ENCODE results near the gene TINCR.

The TINCR gene

DNA sequence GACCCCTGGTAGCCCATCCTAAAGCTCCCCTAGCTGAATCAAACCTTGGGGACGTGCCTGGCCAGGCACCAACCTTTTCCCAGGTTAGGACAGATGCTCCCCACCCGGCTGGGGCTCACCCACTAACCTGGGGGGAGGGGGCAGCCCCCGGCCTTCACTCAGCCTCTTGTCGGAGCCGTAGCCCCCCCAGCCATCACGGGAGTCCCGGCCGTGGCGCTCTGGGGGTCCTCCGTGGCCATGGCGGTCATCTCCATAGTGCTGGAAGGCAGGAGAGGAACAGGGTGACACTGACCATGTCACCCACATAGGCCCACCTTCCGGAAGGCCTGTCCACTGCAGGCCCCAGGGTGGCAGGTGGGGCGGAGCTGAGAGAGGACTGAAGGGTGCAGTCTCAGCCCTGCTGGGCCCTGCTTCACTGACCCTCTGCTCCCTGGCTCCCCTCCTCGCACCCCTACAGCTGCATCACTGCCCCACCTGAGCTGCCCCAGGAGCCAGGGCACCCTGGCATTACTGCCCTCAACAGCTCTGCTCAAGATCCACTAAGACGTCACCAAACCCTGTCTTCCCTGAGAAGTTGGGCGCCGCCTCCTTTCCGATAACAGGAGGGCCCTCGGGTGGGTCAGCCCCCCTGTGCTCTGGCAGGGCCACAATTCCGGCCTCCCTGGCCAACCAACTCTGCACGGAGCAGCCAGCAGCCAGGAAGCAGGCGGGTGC lies 22.6 kb upstream of the TINCR start:
- TF ChIP-seq CTCF (IDR thresholded peaks at IDR 0.05; ENCODE audit: borderline replicate concordance, control extremely low read depth, extremely low read depth, insufficient read depth, missing control alignments), result no peak
- no peak for DNase-seq (ENCODE audit: low spot score)
- in situ Hi-C loops (cut with MboI; ENCODE audit: low sequenced_read_pairs, unreplicated experiment), result no loop called here

DNA sequence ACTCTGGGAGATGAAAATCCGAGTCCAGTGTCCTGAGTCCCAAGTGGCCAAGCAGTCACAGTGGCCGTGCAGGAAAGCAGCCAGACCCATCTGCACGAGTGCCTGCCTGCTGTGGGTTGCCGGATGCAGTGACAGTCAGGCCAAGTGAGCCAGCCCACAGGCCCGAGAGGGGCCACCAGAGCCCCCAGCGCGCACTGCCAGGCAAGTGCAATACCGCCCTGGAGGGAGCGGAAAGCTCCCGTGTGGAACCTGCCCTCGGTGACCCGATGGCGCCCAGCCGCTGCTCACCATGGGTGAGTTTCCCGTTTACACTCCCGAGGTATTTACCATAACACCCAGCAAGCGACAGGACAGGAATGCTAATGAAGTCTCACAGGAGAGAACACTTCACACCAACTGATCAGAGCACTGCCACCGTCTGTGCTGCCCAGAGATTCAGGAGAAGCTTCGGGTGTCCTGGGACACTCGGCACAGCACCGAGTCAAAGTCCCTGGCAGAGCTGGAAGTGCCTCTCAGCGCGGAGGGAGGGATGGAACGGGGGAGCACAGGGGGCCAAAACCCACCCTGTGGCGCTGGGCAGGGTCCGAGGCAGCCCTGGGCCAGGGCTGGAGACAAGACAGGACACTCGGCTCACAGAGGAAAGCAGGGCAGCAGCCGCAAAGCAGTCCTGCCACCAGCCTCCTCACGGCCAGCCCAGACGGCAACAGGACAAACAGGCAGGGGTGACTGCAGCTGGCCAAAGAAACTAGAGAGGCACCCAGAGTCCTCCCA lies 21.3 kb upstream of the TINCR start:
- in situ Hi-C loops (cut with MboI; ENCODE audit: low sequenced_read_pairs, unreplicated experiment), result no loop called here
- no peak for DNase-seq (ENCODE audit: low spot score)
- TF ChIP-seq CTCF (IDR thresholded peaks at IDR 0.05; ENCODE audit: borderline replicate concordance, control extremely low read depth, extremely low read depth, insufficient read depth, missing control alignments), result no peak

- in situ Hi-C loops (cut with MboI; ENCODE audit: low sequenced_read_pairs, unreplicated experiment), result no loop called here
- no peak for TF ChIP-seq CTCF (IDR thresholded peaks at IDR 0.05; ENCODE audit: borderline replicate concordance, control extremely low read depth, extremely low read depth, insufficient read depth, missing control alignments)
- no peak for DNase-seq (ENCODE audit: low spot score)
These were observed 20.7 kb upstream of the TINCR start for GRCh38 chr19:5588441-5588840.

DNA sequence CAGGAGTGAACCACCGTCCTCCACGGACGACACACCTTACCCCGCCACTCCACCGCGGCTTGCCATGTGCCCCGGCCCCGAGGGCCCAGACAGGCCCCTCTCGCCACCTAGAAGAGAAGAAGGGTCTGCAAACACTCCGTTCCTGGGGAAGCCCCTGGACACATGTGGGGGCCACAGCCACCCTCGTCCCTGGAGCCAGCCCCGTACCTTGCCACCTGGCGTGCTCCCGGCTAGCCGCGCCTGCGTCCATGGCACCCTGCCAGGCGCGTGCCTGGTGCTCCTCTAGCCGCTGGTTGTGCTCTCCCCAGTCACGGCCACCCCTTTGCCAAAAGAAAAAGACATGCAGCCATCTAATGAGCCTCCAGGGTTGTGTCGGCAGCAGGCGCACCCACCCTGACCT lies 19.9 kb upstream of the TINCR start:
- no peak for DNase-seq (ENCODE audit: low spot score)

GRCh38 chr19:5587071-5587455 lies 19.3 kb upstream of the TINCR start:
- TF ChIP-seq CTCF (IDR thresholded peaks at IDR 0.05; ENCODE audit: borderline replicate concordance, control extremely low read depth, extremely low read depth, insufficient read depth, missing control alignments), result no peak
- in situ Hi-C loops (cut with MboI; ENCODE audit: low sequenced_read_pairs, unreplicated experiment), result no loop called here

More for the DNA sequence above, 19.9 kb upstream of the TINCR start:
- no peak for TF ChIP-seq CTCF (IDR thresholded peaks at IDR 0.05; ENCODE audit: borderline replicate concordance, control extremely low read depth, extremely low read depth, insufficient read depth, missing control alignments)
- in situ Hi-C loops (cut with MboI; ENCODE audit: low sequenced_read_pairs, unreplicated experiment), result no loop called here

DNA sequence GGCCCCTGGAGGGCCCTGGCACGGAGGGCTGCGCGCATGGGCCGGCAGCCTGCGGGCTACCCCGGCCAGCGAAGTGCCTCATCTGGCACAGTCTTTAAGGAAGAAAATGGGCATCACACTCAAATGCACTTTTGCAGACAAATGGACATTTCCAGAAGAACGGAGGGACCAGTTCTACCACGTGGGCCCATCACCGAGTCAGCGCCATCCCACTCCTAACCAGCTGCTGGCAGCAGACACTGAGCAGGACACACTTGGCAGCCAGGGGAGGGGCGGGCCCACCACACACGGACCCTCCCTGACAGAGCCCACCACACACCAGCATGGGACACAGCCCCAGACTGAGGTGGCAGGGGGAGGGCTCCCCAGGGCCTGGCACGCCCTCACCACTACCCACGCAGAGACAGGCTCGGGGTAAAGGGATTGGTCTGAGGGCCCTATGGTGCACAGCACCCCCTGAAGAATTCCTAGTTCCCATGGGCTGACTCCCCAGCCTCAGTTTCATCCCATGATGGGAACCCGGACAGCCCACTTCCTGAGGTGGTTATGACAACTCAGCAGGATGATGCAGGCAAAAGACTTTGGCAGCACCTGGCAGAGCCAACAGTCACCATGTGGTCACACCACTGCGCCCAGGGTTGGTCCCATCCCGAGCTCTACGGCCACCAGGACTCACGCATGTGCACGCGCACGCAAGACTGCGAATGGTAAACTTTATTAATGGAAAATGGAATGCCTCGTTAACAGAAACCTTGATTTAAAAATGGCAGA lies 18.7 kb upstream of the TINCR start:
- no peak for TF ChIP-seq CTCF (IDR thresholded peaks at IDR 0.05; ENCODE audit: borderline replicate concordance, control extremely low read depth, extremely low read depth, insufficient read depth, missing control alignments)
- in situ Hi-C loops (cut with MboI; ENCODE audit: low sequenced_read_pairs, unreplicated experiment), result no loop called here
- no peak for DNase-seq (ENCODE audit: low spot score)

More at GRCh38 chr19:5587071-5587455, 19.3 kb upstream of the TINCR start:
- DNase-seq (ENCODE audit: low spot score), result no peak
